IMR-90 (cell line): ENCODE results near the gene MAPK9. TPM values are rescaled to one million over a fixed set of nuclear protein-coding genes. Genes with fewer than 3 reads are reported as not detected.

Experiments used
- ATAC-seq: fragments of 200-7000 bp; cut with Tn5 transposase; 2 replicates; pipeline ENCODE4 v1.9.1; 2020; ENCODE audit warnings: low read depth, mild to moderate bottlenecking, moderate library complexity
- BruUV-seq: library from RNA; stranded (reverse); fragments of 400-500 nt; replicated peaks from 2 replicates; lab custom pipeline; 2021; lab: Mats Ljungman, UMichigan
- CTCF ChIA-PET: fragments of 300-600 bp; formaldehyde crosslinking; extraction: SDS; loops from one replicate; lab custom pipeline; 2021; ENCODE audit warnings: antibody characterized with exemption; lab: Yijun Ruan, JAX
- POLR2A ChIA-PET: fragments of 300-600 bp; sonication (Branson Sonifier 250); formaldehyde crosslinking; loops from one replicate; lab custom pipeline; 2022; ENCODE audit warnings: antibody characterized with exemption; ENCODE audit not compliant: unreplicated experiment; lab: Charles Lee
- DNase-seq: peaks from one replicate; pipeline ENCODE4 v3.0.0; 2013
- H2AFZ ChIP-seq: replicated peaks from 2 replicates; pipeline ENCODE3; 2013; ENCODE audit warnings: low read length, mild to moderate bottlenecking; ENCODE audit not compliant: poor library complexity
- H2AK5ac ChIP-seq: 2 replicates; pipeline ENCODE4 v1.6.1; 2013; ENCODE audit warnings: low read depth, low read length, inconsistent platforms
- H2AK9ac ChIP-seq: replicated peaks from 2 replicates; pipeline ENCODE3; 2013; ENCODE audit warnings: mild to moderate bottlenecking, low read depth, low read length, moderate library complexity; ENCODE audit not compliant: poor library complexity
- H2BK120ac ChIP-seq: 2 replicates; pipeline ENCODE4 v1.6.1; 2013; ENCODE audit warnings: low read depth, low read length, inconsistent platforms
- H2BK15ac ChIP-seq: 3 replicates; pipeline ENCODE4 v1.6.1; 2013; ENCODE audit warnings: low read depth, low read length, inconsistent platforms
- H2BK20ac ChIP-seq: 2 replicates; pipeline ENCODE4 v1.6.1; 2013; ENCODE audit warnings: low read depth, mild to moderate bottlenecking, inconsistent platforms, low read length, moderate library complexity
- H2BK5ac ChIP-seq: 2 replicates; pipeline ENCODE4 v1.6.1; 2013; ENCODE audit warnings: mild to moderate bottlenecking, low read depth, low read length, inconsistent platforms; ENCODE audit not compliant: poor library complexity, severe bottlenecking
- H3K14ac ChIP-seq: replicated peaks from 2 replicates; pipeline ENCODE4 v1.6.1; 2013; ENCODE audit warnings: low read depth, low read length, inconsistent platforms
- H3K18ac ChIP-seq: 2 replicates; pipeline ENCODE4 v1.6.1; 2013; ENCODE audit warnings: low read depth, low read length, control low read depth
- H3K23ac ChIP-seq: 2 replicates; pipeline ENCODE4 v1.6.1; 2013; ENCODE audit warnings: low read depth, low read length, inconsistent platforms
- H3K27ac ChIP-seq: 2 replicates; pipeline ENCODE4 v1.5.1; 2013; ENCODE audit warnings: mild to moderate bottlenecking, control low read depth, low read length; ENCODE audit not compliant: insufficient read depth
- H3K27me3 ChIP-seq: 2 replicates; pipeline ENCODE4 v1.6.1; 2013; ENCODE audit warnings: low read length; ENCODE audit not compliant: control insufficient read depth, insufficient read depth
- H3K36me3 ChIP-seq: 2 replicates; pipeline ENCODE4 v1.6.1; 2013; ENCODE audit warnings: low read length, mixed read lengths; ENCODE audit not compliant: control insufficient read depth, insufficient read depth
- H3K4ac ChIP-seq: 2 replicates; pipeline ENCODE4 v1.6.1; 2013; ENCODE audit warnings: low read depth, low read length, inconsistent platforms
- H3K4me1 ChIP-seq: 2 replicates; pipeline ENCODE4 v1.6.1; 2013; ENCODE audit warnings: low read length, mixed read lengths; ENCODE audit not compliant: control insufficient read depth, insufficient read depth
- H3K4me2 ChIP-seq: 2 replicates; pipeline ENCODE4 v1.6.1; 2013; ENCODE audit warnings: low read depth, mild to moderate bottlenecking, control low read depth, low read length, moderate library complexity
- H3K4me3 ChIP-seq: 2 replicates; pipeline ENCODE4 v1.5.1; 2013; ENCODE audit warnings: low read depth, mild to moderate bottlenecking, control low read depth, low read length, moderate library complexity; ENCODE audit not compliant: insufficient read depth
- H3K56ac ChIP-seq: 2 replicates; pipeline ENCODE4 v1.6.1; 2013; ENCODE audit warnings: low read length, inconsistent platforms; ENCODE audit not compliant: insufficient read depth; ENCODE audit errors: extremely low read depth
- H3K79me1 ChIP-seq, 2 experiments: 2 replicates each; pipeline ENCODE4 v1.6.1; 2013; ENCODE audit warnings: low read length in 2 of 2, inconsistent platforms in 1 of 2, low read depth in 1 of 2
- H3K9ac ChIP-seq: 2 replicates; pipeline ENCODE4 v1.6.1; 2013; ENCODE audit warnings: low read depth, low read length, control low read depth
- H3K9me1 ChIP-seq: 2 replicates; pipeline ENCODE4 v1.6.1; 2013; ENCODE audit warnings: low read length, inconsistent platforms; ENCODE audit not compliant: insufficient read depth
- H3K9me3 ChIP-seq: 2 replicates; pipeline ENCODE4 v1.6.1; 2013; ENCODE audit warnings: low read length; ENCODE audit not compliant: control insufficient read depth, insufficient read depth
- H4K20me1 ChIP-seq: 2 replicates; pipeline ENCODE4 v1.6.1; 2013; ENCODE audit warnings: low read length, inconsistent platforms; ENCODE audit not compliant: insufficient read depth
- H4K5ac ChIP-seq: 2 replicates; pipeline ENCODE4 v1.6.1; 2013; ENCODE audit warnings: mild to moderate bottlenecking, low read depth, low read length, control low read depth
- H4K8ac ChIP-seq, 2 experiments: 2 replicates each; pipeline ENCODE4 v1.6.1; 2013; ENCODE audit warnings: low read depth in 2 of 2, low read length in 2 of 2, control low read depth in 1 of 2, inconsistent platforms in 1 of 2
- H4K91ac ChIP-seq: 2 replicates; pipeline ENCODE4 v1.6.1; 2013; ENCODE audit warnings: low read depth, low read length, inconsistent platforms; ENCODE audit not compliant: insufficient read depth
- CEBPB ChIP-seq: IDR thresholded peaks from 2 replicates; pipeline ENCODE4 v1.6.1; 2012; ENCODE audit warnings: low read depth, low read length, improper control_type of control experiment
- MAZ ChIP-seq: IDR thresholded peaks from 2 replicates; pipeline ENCODE4 v1.6.1; 2012; ENCODE audit warnings: low read depth, mild to moderate bottlenecking, low read length, improper control_type of control experiment, moderate library complexity, borderline replicate concordance
- POLR2A ChIP-seq: IDR thresholded peaks from 2 replicates; pipeline ENCODE4 v1.6.1; 2012; ENCODE audit warnings: mild to moderate bottlenecking, low read depth, low read length
- RAD21 ChIP-seq: IDR thresholded peaks from 2 replicates; pipeline ENCODE4 v1.6.1; 2012; ENCODE audit warnings: low read length, improper control_type of control experiment
- RCOR1 ChIP-seq: IDR thresholded peaks from 2 replicates; pipeline ENCODE4 v1.6.1; 2012; ENCODE audit warnings: mild to moderate bottlenecking, low read length, improper control_type of control experiment; ENCODE audit not compliant: insufficient replicate concordance
- RFX5 ChIP-seq: IDR thresholded peaks from 2 replicates; pipeline ENCODE4 v1.8.0; 2012; ENCODE audit warnings: low read depth, mild to moderate bottlenecking, low read length, moderate library complexity
- SMC3 ChIP-seq: fragments of 150-350 bp; IDR thresholded peaks from 2 replicates; pipeline ENCODE4 v1.6.1; 2016; ENCODE audit warnings: low read depth, mild to moderate bottlenecking, antibody characterized with exemption, low read length, moderate library complexity
- WGBS, 2 experiments: methylation state at CpG; one replicate each; pipeline versions ENCODE4 v1.1.5 to v1.1.7; 2013; ENCODE audit warnings: missing lambda C conversion rate in 2 of 2; ENCODE audit not compliant: insufficient read length in 1 of 2; ENCODE audit errors: extremely low coverage in 2 of 2; 5-methylcytosine and 5-hydroxymethylcytosine counted together
- dilution Hi-C: fragments of 300-500 bp; cut with HindIII; formaldehyde crosslinking; loops from one replicate; pipeline ENCODE4 v1.14.3; 2018; ENCODE audit warnings: low sequenced_read_pairs; ENCODE audit not compliant: unreplicated experiment
- in situ Hi-C: fragments of 300-500 bp; cut with MboI; formaldehyde crosslinking; loops from 3 replicates; pipeline ENCODE4 v1.14.3; 2019; ENCODE audit warnings: low sequenced_read_pairs, inconsistent platforms, mixed read lengths
- intact Hi-C: fragments of 100-400 bp; cut with micrococcal nuclease; formaldehyde crosslinking; loops from 2 replicates; pipeline ENCODE4 v1.10.0; 2022
- polyA plus RNA-seq, 3 experiments: library from polyadenylated mRNA; depleted of rRNA; stranded (reverse); fragments of >200 nt; gene quantifications; 2 replicates each; pipeline ENCODE4 v1.2.3, GENCODE V29; 2012; ENCODE audit warnings: low replicate concordance in 1 of 3
- total RNA-seq: library from RNA; depleted of rRNA; stranded (reverse); fragments of >200 nt; gene quantifications from 2 replicates; pipeline ENCODE4 v1.2.3, GENCODE V29; 2012

MAPK9 gene
- total and polyA plus RNA-seq, 2 of the 4 experiments (the other 2 are of a cell fraction): 22.9 to 23.3 TPM

- no CpG with 5 or more reads among the region's 5 CpGs for WGBS, 2 experiments
- BruUV-seq: no TSS peak
- no peak for ATAC-seq
Measured at GRCh38 chr5:180217797-180218196, 74.1 kb downstream of the MAPK9 start.

More at GRCh38 chr5:180217797-180218196, 74.1 kb downstream of the MAPK9 start:
- Histone ChIP-seq H3K9me3 (peaks cover 28% of the 10 kb centered on the region), H4K91ac (no peak overlapping the region), H3K18ac (no peak overlapping the region), H4K5ac (no peak overlapping the region), H2BK15ac (no peak overlapping the region), H3K56ac (no peak overlapping the region), H2BK20ac (no peak overlapping the region), H3K4me1 (no peaks in the 10 kb centered on the region), H3K14ac (no peak overlapping the region), H3K36me3 (no peaks in the 10 kb centered on the region), H3K27ac (no peak overlapping the region), H2AK5ac (no peak overlapping the region), H2AK9ac (no peak overlapping the region), H2BK120ac (no peak overlapping the region), H2AFZ (no peak overlapping the region), H3K9me1 (no peaks in the 10 kb centered on the region; the same call in 1 of the 2 replicates), H3K9ac (no peak overlapping the region), H3K23ac (no peak overlapping the region), H4K8ac (no peak overlapping the region), H4K20me1 (no peaks in the 10 kb centered on the region), H3K4ac (no peak overlapping the region), H3K79me1 (no peaks in the 10 kb centered on the region), H3K4me3 (no peak overlapping the region), H3K4me2 (no peak overlapping the region), H3K27me3 (no peaks in the 10 kb centered on the region; the same call in 1 of the 2 replicates), H2BK5ac (no peak overlapping the region)
- in situ Hi-C loops (no loop called here), dilution Hi-C loops (no loop called here), intact Hi-C loops (no loop called here)
- ChIA-PET CTCF (no interaction called here), POLR2A (no interaction called here)
- DNase-seq: no peak
- TF ChIP-seq POLR2A: no peak
- TF ChIP-seq RFX5: no peak
- TF ChIP-seq SMC3: no peak
- no peak for TF ChIP-seq RCOR1
- no peak for TF ChIP-seq RAD21
- TF ChIP-seq MAZ: no peak
- TF ChIP-seq CEBPB: no peak
